ENCODE results near the gene CDC42SE2. TPM values are rescaled to one million over a fixed set of nuclear protein-coding genes. Genes with fewer than 3 reads are reported as not detected.

The CDC42SE2 gene
- total RNA-seq, 1 donor from 2014 or later = 12.8 TPM

DNA sequence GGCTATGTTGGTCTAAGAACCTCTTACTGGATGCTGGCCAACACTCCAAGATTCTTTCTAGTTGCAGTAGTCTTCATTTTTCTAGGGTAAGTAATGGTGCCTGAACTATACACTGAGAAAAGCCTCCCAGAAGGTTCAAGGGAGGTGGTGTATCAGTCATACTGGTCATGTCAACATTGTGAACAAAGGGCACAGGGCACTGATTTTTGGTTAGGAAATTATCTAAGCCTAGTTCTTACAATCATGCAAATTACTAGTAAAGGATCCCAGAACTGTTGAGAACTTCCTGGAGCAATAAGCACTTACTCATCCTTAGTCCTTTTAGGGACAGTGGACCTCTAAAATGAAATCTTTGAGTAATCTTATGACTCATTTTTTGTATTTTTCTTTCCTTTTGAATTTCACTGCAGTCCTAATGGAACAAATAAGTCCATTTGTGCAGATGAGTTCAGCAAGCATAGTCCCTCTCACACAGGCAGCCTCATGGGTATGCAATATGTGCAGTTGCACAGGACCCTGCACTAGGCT, 21.1 kb upstream of the CDC42SE2 start:
- Histone ChIP-seq H3K9me3 (peaks cover 0 to 17% of the 10 kb centered on the region in 2 donors), H3K27me3 (no peaks in the 10 kb centered on the region), H3K36me3 (no peaks in the 10 kb centered on the region), H3K4me3 (no peak overlapping the region), H3K4me1 (no peaks in the 10 kb centered on the region), H3K27ac (no peak overlapping the region)
- TF ChIP-seq, protein P1, sequence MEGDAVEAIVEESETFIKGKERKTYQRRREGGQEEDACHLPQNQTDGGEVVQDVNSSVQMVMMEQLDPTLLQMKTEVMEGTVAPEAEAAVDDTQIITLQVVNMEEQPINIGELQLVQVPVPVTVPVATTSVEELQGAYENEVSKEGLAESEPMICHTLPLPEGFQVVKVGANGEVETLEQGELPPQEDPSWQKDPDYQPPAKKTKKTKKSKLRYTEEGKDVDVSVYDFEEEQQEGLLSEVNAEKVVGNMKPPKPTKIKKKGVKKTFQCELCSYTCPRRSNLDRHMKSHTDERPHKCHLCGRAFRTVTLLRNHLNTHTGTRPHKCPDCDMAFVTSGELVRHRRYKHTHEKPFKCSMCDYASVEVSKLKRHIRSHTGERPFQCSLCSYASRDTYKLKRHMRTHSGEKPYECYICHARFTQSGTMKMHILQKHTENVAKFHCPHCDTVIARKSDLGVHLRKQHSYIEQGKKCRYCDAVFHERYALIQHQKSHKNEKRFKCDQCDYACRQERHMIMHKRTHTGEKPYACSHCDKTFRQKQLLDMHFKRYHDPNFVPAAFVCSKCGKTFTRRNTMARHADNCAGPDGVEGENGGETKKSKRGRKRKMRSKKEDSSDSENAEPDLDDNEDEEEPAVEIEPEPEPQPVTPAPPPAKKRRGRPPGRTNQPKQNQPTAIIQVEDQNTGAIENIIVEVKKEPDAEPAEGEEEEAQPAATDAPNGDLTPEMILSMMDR (IDR thresholded peaks at IDR 0.05) = no peak
- intact Hi-C loops (cut with DNase I) = no loop called here
- no peak for DNase-seq (ENCODE audit: low spot score in 2 of 2)

DNA sequence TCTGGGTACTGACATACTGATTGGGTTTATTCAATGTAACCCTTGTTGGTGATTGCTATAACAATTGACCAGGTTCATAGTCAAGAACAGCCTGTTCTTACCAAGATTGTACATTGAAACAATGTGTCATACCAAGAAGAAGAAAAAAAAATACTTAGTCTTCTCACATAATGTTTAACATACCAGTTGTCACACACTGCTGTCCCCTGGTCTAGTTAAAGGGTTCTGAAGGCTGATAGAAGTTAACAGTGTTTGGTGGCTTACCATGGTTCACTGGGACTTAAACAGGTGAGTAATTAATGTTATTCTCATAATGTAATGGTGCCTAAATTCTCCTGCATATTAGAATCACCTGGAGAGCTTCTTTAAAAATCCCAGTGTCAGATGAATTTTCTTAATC, 18.5 kb upstream of the CDC42SE2 start:
- H3K4me3 ChIP-seq = no peak overlapping the region
- peaks cover 0 to 17% of the 10 kb centered on the region in 2 donors for H3K9me3 ChIP-seq
- intact Hi-C loops (cut with DNase I) = no loop called here
- TF ChIP-seq, protein P1 (IDR thresholded peaks at IDR 0.05) = no peak
- H3K27me3 ChIP-seq = no peaks in the 10 kb centered on the region
- no peak overlapping the region for H3K27ac ChIP-seq
- H3K4me1 ChIP-seq = no peaks in the 10 kb centered on the region
- DNase-seq (ENCODE audit: low spot score in 2 of 2) = no peak
- no peaks in the 10 kb centered on the region for H3K36me3 ChIP-seq

DNA sequence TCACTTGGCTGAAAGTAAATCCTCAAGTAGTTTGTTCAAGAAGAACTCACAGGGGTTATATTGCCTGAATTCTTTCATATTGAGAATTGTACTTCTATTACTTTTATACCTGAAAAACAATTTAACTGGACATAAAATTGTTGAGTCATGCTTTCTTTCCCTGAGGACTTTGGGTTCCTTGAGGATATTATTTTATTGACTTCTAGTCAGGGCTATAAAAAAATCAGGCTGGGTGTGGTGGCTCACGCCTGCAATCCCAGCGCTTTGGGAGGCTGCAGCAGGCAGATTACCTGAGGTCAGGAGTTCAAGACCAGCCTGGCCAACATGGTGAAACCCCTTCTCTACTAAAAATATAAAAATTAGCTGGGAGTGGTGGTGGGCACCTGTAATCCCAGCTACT, 17.9 kb upstream of the CDC42SE2 start:
- no peak overlapping the region for H3K4me3 ChIP-seq
- TF ChIP-seq, protein P1 (IDR thresholded peaks at IDR 0.05) = no peak
- intact Hi-C loops (cut with DNase I) = no loop called here
- H3K27ac ChIP-seq = no peak overlapping the region
- peaks cover 0 to 17% of the 10 kb centered on the region in 2 donors for H3K9me3 ChIP-seq
- no peaks in the 10 kb centered on the region for H3K36me3 ChIP-seq
- DNase-seq (ENCODE audit: low spot score in 2 of 2) = no peak
- H3K4me1 ChIP-seq = no peaks in the 10 kb centered on the region
- no peaks in the 10 kb centered on the region for H3K27me3 ChIP-seq

DNA sequence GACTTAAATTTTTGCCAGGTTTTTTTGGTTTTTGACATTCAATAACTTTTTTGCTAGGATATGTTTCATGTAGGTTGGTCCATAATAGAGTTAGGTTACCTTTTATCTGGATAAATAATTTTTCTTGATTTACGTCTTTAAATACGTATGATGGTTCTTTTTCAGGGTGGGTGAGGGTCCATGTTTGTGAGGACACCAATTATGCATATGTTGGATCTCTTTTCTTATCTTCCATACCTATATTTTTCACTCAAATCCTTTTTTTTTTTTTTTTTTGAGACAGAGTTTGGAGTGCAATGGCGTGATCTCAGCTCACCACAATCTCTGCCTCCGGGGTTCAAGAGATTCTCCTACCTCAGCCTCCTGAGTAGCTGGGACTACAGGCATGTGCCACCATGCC, 17.3 kb upstream of the CDC42SE2 start:
- Histone ChIP-seq H3K4me1 (no peaks in the 10 kb centered on the region), H3K36me3 (no peaks in the 10 kb centered on the region), H3K4me3 (no peak overlapping the region), H3K27me3 (no peaks in the 10 kb centered on the region), H3K9me3 (peaks cover 0 to 17% of the 10 kb centered on the region in 2 donors), H3K27ac (no peak overlapping the region)
- TF ChIP-seq, protein P1 (IDR thresholded peaks at IDR 0.05) = no peak
- DNase-seq (ENCODE audit: low spot score in 2 of 2) = no peak
- intact Hi-C loops (cut with DNase I) = no loop called here

DNA sequence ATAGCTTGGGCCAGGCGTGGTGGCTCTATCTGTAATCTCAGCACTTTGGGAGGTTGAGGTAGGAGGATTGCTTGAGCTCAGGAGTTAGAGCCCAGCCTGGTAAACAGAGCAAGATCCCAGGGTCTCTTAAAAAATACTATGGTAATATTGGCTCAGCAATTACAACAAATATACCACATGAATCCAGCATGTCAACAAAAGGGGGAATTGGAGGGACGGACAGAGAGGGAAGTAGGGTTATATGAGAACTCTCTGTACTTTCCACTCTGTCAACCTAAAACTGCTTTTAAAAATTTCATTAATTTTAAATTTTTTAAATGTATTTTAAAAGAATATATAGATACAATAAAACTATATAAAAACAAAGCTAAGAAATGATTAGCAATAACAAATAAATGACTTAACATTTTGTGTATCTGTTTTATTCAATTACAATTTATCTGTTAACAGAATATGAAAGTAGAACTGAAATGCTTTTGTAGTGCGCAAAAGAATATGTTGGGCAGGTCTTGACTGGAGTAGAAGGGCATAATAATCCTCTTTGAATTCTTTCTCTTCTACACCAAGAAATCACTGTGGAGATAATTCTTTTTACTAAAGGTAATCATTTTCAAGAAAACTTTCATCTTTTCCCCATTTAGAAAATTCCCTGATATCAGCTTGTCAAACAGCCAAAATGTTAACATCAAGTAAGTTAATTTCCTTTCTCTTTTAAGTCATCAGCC, 12.9 kb upstream of the CDC42SE2 start:
- no peak overlapping the region for H3K27ac ChIP-seq
- H3K9me3 ChIP-seq = peaks cover 0 to 15% of the 10 kb centered on the region in 2 donors
- no peaks in the 10 kb centered on the region for H3K4me1 ChIP-seq
- DNase-seq (ENCODE audit: low spot score in 2 of 2) = no peak
- H3K36me3 ChIP-seq = no peaks in the 10 kb centered on the region
- TF ChIP-seq, protein P1 (IDR thresholded peaks at IDR 0.05) = no peak
- no peak overlapping the region for H3K4me3 ChIP-seq
- intact Hi-C loops (cut with DNase I) = no loop called here
- no peaks in the 10 kb centered on the region for H3K27me3 ChIP-seq
